ENCODE data around the gene UBA1. TPM values are rescaled to one million over a fixed set of nuclear protein-coding genes. Genes with fewer than 3 reads are reported as not detected.

The UBA1 gene
- total RNA-seq, 2 donors from 2014 or later, result 185 to 286 TPM

DNA sequence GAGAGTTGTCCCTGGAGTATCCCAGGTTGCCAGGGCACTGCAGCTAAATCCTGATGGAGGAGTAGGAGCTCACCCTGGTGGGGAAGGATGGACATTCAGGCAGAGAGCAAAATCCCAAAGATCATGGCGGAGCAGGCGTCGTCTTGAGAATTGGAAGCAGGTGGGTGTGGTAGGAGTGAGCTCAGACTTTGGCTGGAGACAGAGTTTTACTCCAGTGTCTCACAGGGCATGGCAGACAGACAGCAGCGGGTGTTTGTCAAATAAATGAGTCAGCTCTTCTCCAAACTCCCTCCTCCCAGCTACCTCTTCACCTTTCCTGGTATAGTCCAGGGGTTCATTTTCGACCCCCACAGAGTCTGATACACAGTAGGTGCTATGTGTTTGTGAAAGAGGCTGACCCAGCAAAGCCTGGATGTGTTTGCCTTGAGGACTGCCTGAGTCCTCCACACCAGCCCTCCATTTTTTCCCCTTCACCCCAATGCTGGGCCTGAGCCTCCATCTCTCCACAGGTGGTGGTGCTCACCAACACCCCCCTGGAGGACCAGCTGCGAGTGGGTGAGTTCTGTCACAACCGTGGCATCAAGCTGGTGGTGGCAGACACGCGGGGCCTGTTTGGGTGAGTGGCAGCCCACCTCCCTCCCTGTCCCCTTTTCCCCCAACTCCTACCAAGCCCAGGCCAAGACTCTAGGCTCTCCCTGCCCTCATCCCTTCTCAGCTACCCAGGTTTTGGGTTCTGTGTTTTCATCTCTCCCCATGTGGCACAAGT, 6.9 kb downstream of the UBA1 start:
- intact Hi-C loops (cut with DNase I), result no loop called here
- no peaks in the 10 kb centered on the region for H3K4me1 ChIP-seq (replicated peaks)
- no peaks in the 10 kb centered on the region for H3K9me3 ChIP-seq
- H3K27ac ChIP-seq, result peak overlapping the region; percentile 68 to 70
- WGBS, result 61% methylated on average over 9 of the region's 9 CpGs
- peak; percentile 56 for DNase-seq (ENCODE audit: low spot score)
- H3K4me3 ChIP-seq, result no peak overlapping the region
- TF ChIP-seq POLR2AphosphoS5 (IDR thresholded peaks at IDR 0.05) (peak; percentile 56), POLR2A (IDR thresholded peaks at IDR 0.05) (peak; percentile 18)
- TF ChIP-seq, protein P1, sequence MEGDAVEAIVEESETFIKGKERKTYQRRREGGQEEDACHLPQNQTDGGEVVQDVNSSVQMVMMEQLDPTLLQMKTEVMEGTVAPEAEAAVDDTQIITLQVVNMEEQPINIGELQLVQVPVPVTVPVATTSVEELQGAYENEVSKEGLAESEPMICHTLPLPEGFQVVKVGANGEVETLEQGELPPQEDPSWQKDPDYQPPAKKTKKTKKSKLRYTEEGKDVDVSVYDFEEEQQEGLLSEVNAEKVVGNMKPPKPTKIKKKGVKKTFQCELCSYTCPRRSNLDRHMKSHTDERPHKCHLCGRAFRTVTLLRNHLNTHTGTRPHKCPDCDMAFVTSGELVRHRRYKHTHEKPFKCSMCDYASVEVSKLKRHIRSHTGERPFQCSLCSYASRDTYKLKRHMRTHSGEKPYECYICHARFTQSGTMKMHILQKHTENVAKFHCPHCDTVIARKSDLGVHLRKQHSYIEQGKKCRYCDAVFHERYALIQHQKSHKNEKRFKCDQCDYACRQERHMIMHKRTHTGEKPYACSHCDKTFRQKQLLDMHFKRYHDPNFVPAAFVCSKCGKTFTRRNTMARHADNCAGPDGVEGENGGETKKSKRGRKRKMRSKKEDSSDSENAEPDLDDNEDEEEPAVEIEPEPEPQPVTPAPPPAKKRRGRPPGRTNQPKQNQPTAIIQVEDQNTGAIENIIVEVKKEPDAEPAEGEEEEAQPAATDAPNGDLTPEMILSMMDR (IDR thresholded peaks at IDR 0.05), result peak in 1 of 4 experiments; percentile 40
- H3K36me3 ChIP-seq, result peaks cover 0 to 12% of the 10 kb centered on the region in 2 donors
- no peaks in the 10 kb centered on the region for H3K27me3 ChIP-seq (replicated peaks; ENCODE audit: insufficient read depth)

DNA sequence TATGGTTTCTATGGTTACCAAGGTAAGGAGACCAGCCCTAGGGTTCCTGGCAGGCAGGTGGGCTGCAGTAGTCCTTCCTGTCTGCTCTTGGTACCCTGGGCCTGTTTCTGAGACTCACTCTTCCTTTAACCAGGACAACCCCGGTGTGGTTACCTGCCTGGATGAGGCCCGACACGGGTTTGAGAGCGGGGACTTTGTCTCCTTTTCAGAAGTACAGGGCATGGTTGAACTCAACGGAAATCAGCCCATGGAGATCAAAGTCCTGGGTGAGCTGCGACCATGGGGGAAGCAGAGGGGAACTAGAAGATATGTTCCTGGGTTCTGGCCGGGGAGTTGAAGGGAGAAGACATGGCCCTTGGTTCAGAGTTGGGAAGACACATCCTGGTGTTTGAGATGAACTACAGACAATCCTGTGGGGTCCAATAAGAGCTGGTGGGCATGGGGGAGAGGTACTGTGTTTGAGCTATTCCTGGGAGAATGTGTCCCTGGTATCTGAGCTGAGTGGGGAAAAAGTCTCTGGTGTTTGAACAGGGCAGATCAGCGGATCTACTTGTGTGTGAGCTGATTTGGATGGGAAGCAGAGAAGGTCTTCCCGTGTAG, 7.8 kb downstream of the UBA1 start:
- H3K27ac ChIP-seq, result peak overlapping the region; percentile 68 to 70
- intact Hi-C loops (cut with DNase I), result no loop called here
- DNase-seq (ENCODE audit: low spot score), result no peak
- H3K27me3 ChIP-seq (replicated peaks; ENCODE audit: insufficient read depth), result no peaks in the 10 kb centered on the region
- no peaks in the 10 kb centered on the region for H3K4me1 ChIP-seq (replicated peaks)
- no peak overlapping the region for H3K4me3 ChIP-seq
- no peak for TF ChIP-seq POLR2A (IDR thresholded peaks at IDR 0.05)
- TF ChIP-seq, protein P1 (IDR thresholded peaks at IDR 0.05), result no peak
- TF ChIP-seq POLR2AphosphoS5 (IDR thresholded peaks at IDR 0.05), result no peak
- WGBS, result 83% methylated on average over 8 of the region's 9 CpGs
- peaks cover 0 to 12% of the 10 kb centered on the region in 2 donors for H3K36me3 ChIP-seq
- H3K9me3 ChIP-seq, result no peaks in the 10 kb centered on the region

DNA sequence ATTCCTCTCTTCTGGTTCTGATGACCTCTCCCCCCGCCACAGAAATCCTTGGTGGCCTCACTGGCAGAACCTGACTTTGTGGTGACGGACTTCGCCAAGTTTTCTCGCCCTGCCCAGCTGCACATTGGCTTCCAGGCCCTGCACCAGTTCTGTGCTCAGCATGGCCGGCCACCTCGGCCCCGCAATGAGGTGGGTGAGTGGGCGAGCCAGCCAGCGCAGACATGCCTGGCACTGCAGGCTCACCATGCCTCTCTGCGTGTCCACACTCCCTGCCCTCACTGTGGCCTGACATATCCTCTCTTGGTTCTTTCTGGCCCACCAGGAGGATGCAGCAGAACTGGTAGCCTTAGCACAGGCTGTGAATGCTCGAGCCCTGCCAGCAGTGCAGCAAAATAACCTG, 8.7 kb downstream of the UBA1 start:
- TF ChIP-seq, protein P1 (IDR thresholded peaks at IDR 0.05), result no peak
- TF ChIP-seq POLR2A (IDR thresholded peaks at IDR 0.05) (no peak), POLR2AphosphoS5 (IDR thresholded peaks at IDR 0.05) (no peak)
- intact Hi-C loops (cut with DNase I), result no loop called here
- peaks cover 0 to 12% of the 10 kb centered on the region in 2 donors for H3K36me3 ChIP-seq

DNA sequence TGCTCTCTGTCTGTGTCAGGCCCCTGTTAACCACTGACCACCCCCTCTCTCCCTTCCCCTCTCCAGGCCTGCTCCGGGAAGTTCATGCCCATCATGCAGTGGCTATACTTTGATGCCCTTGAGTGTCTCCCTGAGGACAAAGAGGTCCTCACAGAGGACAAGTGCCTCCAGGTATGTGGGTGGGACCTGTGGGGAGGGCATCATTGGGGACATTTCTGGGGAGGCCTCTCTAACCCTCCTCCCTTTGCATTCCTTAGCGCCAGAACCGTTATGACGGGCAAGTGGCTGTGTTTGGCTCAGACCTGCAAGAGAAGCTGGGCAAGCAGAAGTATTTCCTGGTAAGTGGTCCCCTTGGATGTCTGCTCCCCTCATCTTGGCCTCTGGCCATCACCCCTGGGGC, 9.2 kb downstream of the UBA1 start:
- no peaks in the 10 kb centered on the region for H3K4me1 ChIP-seq (replicated peaks)
- TF ChIP-seq, protein P1 (IDR thresholded peaks at IDR 0.05), result no peak
- TF ChIP-seq POLR2AphosphoS5 (IDR thresholded peaks at IDR 0.05) (no peak), POLR2A (IDR thresholded peaks at IDR 0.05) (no peak)
- 20% methylated on average over 3 of the region's 4 CpGs for WGBS
- no peak overlapping the region for H3K27ac ChIP-seq
- H3K27me3 ChIP-seq (replicated peaks; ENCODE audit: insufficient read depth), result no peaks in the 10 kb centered on the region
- no peaks in the 10 kb centered on the region for H3K9me3 ChIP-seq
- no peak overlapping the region for H3K4me3 ChIP-seq
- DNase-seq (ENCODE audit: low spot score), result no peak
- intact Hi-C loops (cut with DNase I), result no loop called here
- H3K36me3 ChIP-seq, result peaks cover 0 to 12% of the 10 kb centered on the region in 2 donors

More for the DNA sequence above, 8.7 kb downstream of the UBA1 start:
- DNase-seq (ENCODE audit: low spot score), result no peak
- Histone ChIP-seq H3K4me3 (no peak overlapping the region), H3K27ac (no peak overlapping the region), H3K27me3 (replicated peaks; ENCODE audit: insufficient read depth) (no peaks in the 10 kb centered on the region), H3K9me3 (no peaks in the 10 kb centered on the region), H3K4me1 (replicated peaks) (no peaks in the 10 kb centered on the region)
- WGBS, result 81% methylated on average over 9 of the region's 11 CpGs

Measured in prostate gland (tissue), 2 donors.